ENCODE results near the gene EBF4.
A peak's percentile ranks its signal among the peaks of the same experiment; 100 is the strongest.
"Not testable (repeated sequence)": the region's sequence is repeated elsewhere in the genome, so short reads cannot be mapped to it uniquely, and the experiment has no call there.

The EBF4 gene

GRCh38 chr20:2759603-2760296 is 67.2 kb downstream of the EBF4 start:
- DNase-seq: no peak

DNA sequence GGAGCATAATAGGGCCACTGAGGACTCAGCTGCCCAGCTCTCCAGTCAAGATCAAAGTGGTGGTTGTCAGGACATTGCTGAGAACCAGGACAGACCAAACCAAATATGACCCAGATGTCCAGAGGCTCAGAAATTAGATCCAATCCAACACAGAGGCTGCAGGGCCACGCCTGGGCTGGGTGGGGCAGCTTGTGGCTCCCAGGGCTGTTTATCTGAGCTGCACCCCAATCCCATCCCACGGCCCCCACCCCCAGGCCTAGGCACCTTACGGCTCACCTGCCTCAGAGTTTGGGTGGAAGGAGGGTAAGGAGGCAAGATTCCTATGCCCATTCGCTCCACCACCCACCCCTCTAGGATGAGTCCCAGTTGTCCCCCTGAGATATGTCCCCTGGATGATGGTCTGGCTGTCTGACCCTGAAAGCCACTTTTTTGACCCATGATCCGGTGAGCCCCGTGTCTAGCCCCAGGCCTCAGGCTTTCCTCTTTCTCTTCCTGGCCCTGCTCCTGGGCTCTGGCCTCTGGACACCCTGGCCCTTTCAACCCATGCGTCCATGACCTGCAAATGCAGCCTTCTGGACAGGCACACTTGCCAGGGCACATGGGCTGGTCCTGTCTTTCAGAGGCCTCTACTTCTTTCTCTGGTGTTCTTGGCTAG is 67.8 kb downstream of the EBF4 start:
- no peak for DNase-seq

DNA sequence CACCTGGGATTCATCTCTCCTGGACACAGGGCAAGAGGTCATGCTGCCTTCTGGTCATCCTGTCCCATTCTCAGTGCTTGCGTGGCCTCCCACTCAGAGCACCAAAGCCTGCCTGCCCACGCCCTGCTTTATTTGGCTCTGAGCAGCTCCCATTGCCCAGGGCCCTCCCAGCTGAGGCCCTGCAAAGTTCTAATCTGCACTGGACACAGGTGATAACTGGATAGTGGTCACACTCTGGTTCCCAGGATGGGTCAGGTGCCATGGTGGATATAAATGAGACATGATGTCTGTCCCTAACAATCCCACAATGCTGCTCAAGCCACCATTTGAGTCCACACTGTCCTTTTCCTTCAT is 68.3 kb downstream of the EBF4 start:
- no peak for DNase-seq

DNA sequence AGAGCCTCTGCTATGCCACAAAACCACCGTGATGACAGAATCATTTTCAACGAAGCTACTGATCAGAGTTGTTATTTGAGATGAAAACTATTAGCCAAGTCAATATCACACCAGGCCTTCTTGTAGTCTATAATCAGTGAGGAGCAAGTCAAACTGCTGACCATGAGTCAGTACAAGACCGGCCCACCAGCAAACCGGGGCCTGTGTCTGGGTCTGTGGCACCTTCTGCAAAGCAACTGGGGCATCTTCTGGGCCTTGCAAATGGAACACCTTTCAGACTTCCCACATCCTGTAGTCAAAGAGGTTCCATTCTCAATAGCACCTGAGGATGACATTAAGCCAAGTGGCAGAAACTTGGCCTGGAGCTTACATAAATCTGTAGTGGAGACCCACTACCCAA is 69.3 kb downstream of the EBF4 start:
- no peak for DNase-seq

GRCh38 chr20:2762578-2763131 is 70.1 kb downstream of the EBF4 start:
- peak; percentile 25 for DNase-seq

GRCh38 chr20:2763186-2763585 is 70.6 kb downstream of the EBF4 start:
- DNase-seq: no peak

GRCh38 chr20:2767768-2768631 is 75.4 kb downstream of the EBF4 start:
- no peak for DNase-seq

DNA sequence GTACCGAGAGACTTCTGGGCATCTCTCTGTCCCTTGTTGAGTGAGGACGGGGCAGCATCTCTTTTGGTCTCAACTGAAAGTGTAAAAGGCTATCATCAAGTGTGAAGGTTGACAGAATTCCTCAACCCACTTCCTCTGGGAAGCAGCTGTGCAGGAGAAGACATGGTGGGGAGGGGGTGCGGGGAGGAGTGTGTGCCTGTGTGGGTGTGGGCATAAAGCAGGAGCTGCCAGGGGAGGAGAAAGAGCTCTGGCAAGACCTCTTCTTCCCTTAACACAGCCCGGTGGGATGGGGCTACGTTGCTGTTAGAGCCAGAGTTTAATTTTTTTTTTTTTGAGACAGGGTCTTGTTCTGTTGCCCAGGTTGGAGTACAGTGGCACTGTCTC is 76.0 kb downstream of the EBF4 start:
- no peak for DNase-seq

GRCh38 chr20:2770091-2770490 is 77.5 kb downstream of the EBF4 start:
- DNase-seq: not testable (repeated sequence)

DNA sequence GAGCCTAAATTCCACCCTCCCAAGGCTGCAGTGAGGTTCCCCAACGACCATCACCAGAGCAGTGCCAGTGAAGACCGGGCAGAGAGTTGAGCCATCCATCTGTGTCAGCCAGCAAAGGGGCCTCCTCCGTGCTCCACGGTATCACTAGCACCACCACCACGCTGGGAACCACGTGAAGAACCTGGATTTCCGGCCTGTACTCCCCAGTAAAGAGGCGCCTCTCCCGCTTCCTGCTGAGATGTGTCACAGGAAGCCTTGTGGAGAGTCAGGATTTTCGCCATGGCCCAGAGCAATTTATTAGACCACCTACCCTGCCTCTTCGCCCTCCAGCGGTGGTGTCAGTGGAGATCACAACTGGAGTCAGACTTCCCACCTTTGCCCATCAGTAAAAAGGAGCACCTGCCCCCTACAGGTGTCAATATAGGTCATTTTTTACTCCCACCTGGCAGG is 79.1 kb downstream of the EBF4 start:
- DNase-seq: no peak

DNA sequence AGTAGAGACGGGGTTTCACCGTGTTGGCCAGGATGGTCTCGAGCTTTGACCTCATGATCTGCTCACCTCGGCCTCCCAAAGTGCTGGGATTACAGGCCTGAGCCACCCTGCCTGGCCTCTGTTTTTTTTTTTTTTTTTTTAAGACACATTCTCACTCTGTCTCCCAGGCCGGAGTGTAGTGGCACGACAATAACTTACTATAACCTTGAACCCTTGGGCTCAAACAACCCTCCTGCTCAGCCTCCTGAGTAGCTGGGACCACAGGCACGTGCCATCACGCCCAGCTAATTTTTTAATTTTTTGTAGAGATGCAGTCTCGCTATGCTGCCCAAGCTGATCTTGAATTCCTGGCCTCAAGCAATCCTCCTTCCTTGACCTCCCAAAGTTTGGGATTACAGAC is 81.2 kb downstream of the EBF4 start:
- DNase-seq: no peak

DNA sequence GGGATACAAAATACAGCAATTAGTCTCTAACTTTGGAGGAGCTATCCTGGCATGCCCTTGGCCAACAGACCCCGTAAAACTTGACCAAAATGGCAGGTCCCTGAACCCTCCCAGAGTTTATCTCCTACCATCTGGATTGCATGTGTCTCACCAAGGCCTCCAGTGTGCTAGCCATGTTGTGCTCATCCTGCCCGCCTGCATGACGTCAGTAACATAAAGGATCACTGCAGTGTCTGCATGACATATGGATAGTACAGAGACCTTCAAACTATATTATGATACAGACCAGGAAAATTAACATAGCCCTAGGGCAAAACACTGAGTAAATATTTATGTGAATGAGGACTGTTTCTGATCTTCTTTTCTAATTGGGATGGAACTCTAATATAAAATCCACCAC is 82.6 kb downstream of the EBF4 start:
- DNase-seq: no peak

DNA sequence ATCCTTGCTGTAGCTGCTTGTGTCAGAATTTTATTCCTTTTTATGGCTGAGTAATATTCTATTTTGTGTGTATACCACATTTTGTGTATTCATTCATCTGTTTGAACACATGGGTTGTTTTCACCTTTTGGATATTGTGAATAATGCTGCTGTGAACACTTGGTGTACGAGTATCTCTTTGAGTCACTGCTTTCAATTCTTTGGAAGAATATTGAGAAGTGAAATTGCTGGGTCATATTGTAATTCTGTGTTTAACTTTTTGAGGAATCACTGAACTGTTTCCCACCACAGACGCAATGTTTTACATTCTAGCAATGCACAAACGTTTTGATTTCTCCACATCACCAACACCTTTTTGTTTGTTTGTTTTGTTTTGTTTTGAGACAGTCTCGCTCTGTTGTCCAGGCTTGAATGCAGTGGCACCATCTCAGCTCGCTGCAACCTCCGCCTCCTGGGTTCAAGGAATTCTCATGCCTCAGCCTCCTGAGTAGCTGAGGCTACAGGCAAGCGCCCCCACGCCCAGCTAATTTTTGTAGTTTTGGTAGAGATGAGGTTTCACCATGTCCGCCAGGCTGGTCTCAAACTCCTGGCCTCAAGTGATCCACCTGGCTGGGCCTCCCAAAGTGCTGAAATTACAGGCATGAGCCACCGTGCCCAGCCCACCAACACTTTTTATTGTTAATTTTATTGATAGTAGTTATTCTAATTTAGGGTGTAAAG is 86.2 kb downstream of the EBF4 start:
- DNase-seq: no peak

GRCh38 chr20:2780948-2781347 is 88.4 kb downstream of the EBF4 start:
- no peak for DNase-seq

DNA sequence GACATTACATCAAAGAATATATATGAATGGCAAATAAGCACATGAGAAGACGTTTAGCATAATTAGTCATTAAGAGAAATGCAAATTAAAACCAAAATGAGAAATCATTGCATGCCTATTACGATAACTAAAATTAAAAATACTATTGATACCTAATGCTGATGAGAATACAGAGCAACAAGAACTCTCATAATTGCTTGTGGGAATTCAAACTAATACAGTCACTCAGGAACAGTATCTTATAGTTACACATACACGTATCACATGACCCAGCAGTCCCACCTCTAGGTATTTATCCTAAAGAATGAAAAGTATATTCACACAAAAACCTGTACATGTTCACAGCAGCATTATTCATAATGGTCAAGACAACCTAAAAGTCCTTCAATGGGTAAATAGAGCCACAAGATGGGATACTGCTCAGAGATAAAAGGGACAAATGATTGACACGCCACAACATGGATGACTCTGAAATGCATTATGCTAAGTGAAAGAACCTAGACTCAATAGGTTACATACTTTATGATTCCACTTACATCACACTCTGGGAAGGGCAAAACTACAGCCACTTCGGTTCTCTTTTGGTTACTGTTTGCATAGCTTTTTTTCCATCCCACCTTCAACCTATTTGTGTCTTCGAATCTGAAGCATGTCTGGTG is 91.5 kb downstream of the EBF4 start:
- no peak for DNase-seq

DNA sequence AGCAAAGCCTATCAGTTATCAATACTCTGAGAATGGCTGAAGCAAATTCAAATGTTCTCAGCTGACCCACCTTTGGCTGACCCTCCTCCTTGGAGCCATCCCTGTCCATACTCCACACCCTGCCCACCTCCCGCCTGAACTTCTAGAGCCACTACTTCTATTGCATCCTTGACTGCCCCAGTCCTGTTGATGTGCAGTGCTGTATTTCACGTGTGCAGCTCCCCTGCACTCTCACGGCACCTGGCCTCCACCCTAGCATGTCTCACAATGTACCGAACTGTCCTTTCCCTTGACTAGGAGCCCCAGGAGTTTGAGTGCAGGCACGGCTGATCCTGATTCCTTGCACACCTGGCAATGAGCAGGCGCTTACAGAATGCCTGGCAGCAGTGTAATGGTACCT is 100.9 kb downstream of the EBF4 start:
- no peak for DNase-seq

GRCh38 chr20:2794202-2794748 is 101.7 kb downstream of the EBF4 start:
- DNase-seq: no peak

DNA sequence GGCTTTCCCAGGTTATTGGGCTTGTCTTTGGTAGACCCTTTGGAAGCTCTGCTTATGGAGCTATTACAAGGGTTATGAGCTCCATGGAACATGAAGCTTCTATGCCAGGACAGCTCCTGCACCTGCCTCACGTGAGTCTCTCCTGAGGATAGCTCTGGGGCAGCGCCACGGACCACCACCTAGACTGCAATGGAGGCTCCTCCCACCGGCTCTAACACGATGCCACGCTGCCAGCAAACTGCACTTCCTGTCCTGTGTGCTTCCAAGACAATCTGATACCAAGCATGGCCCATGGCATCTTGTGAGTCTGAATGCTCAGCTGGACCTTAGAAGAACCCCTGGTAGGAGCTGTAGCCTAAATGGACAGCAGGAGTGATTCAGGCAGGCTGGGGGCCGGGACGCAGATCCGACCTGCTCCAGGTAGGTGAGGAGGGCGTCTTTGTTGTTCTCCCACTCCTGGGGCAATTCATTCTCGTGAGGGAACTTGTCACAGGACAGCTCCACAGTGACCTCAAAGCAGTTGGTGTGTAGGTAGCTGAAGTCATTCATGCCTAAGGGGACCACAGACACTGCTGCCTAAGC is 102.4 kb downstream of the EBF4 start:
- DNase-seq: no peak

DNA sequence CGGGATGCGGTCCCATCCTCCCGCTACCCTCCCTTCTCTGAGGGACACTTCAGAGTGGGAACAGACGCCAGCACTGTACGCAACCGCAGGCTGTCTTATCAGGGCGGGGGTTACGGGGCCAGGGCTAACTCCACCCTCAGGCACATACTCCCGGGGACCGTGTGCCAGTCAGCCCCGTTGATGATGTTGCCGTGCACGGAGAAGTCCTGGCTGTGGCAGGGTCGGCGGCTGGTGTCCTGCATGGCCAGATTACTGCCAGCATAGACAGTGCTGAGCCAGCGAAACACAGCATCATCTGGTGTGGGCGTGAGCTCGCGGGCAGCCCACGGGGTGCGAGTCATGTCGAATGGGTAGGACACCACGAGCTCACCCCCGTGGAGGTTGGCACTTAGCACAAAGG is 102.9 kb downstream of the EBF4 start:
- no peak for DNase-seq

DNA sequence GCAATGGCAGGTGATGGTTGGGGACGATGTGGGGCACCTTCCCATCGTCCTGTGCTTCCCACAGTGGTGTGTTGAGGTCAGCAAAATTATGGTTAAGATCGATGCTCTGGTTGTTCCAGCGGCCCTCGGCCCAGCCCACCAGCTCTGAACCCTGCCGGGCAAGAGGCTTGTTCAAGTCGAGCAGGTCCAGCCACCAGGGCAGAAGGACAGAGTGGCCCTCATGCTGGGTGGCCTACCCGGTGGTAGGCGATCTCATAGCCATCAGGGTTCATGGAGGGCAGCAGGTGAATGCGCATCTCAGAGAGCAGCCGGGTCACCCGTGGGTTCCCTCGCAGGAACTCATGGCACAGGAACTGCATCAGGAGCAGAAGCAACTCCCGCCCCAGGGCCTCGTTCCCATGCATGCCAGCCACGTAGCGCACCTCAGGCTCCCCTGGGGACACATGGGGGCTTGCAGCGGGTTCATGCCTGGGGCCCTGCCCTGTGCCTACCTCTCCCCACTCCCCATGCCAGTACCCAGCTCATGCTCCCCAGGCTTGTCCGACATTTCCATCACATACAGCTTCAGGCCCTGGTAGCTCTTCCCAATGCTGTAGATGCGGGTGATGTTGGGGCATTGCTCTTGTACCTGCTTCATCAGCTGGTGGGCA is 103.6 kb downstream of the EBF4 start:
- DNase-seq: no peak
